NCI-H2227 treated with DMSO at 0.1 percent for 48 hours (cell line): ENCODE measurements around the gene IFI16.
"Not testable (repeated sequence)": the region's sequence is repeated elsewhere in the genome, so short reads cannot be mapped to it uniquely, and the experiment has no call there.

ENCODE experiments used
- DNase-seq: peaks from one replicate; lab custom pipeline; 2025; lab: John Stamatoyannopoulos, UW

Gene IFI16

GRCh38 chr1:159008744-159009188, 941 bp upstream of the IFI16 start:
- DNase-seq: no peak

GRCh38 chr1:159009287-159009686, 420 bp upstream of the IFI16 start:
- no peak for DNase-seq

DNA sequence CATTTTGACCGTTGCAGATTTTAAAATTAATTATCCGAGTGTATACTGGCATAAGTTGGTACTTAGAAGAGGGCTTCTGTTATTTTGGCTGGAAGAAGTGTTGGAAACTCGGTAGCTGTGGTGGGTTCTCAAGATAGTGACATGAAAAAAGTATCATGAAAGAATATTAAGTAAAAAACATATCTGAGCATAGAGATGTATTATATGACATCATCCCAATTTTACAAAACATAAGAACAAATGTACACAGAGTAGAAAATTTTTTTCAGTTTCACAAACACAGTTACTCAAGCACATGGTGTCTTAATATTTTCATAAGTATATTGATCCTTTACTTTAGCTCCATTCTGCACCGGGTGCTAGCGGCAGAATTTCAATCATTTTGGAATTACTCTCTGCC, 684 bp downstream of the IFI16 start:
- no peak for DNase-seq

DNA sequence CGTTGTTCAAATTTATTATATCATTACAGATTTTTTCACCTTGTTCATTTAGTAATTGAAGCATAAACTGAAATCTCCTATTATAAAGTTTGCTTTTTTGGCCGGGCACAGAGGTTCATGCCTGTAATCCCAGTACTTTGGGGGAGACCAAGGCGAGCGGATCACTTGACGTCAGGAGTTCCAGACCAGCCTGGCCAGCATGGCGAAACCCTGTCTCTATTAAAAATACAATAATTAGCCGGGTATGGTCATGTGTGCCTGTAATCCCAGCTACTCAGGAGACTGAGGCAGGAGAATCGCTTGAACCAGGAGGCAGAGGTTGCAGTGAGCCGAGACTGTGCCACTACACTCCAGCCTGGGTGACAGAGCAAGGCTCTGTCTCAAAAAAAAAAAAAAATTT, 1.3 kb downstream of the IFI16 start:
- not testable (repeated sequence) for DNase-seq

DNA sequence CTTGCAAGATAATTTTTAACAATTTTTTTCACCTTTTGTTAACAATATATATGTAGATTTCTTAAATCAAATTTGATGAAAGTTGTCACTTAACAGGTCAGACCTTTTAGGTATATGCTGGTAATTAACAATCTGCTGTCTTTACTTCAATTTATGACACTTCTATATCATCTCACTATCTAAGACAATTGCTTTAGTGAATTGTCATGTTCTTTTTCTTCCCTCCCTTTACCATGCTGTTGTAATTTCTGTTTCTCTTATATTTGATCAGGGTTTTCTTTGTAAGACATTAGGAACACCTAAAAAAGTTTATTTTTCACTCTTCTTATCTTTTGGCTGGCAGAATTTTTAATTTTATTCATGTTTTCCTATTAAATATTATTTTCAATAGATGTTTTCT, 2.0 kb downstream of the IFI16 start:
- no peak for DNase-seq

GRCh38 chr1:159012495-159012894, 2.8 kb downstream of the IFI16 start:
- no peak for DNase-seq

DNA sequence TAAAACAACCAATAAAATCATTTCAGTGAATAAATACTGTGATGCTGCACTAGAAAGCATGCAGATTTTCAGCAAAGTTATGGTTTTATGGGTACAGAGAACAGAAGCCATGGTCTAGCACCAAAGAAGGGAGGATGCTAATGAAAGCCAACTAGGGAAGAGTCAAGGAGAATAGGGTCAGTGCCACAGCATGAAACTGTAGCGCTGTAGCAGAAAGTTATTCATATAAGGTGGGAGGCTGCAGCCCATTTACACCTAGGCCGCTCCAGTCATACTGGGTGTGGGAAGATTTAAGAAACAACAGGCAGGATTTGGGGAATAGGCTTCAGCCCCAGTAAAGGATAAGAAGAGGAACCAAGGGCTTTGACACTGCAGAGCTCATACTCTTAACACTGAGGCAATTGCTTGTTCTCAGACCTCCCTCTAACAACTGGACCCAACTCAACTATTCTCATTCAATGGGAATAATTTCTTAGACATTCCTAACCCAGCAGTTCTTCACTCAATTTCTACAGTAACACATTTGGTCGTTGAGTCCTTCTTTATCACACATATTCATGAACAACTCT, 4.4 kb downstream of the IFI16 start:
- DNase-seq: no peak

- no peak for DNase-seq
Measured at GRCh38 chr1:159014851-159015250, 5.1 kb downstream of the IFI16 start.

DNA sequence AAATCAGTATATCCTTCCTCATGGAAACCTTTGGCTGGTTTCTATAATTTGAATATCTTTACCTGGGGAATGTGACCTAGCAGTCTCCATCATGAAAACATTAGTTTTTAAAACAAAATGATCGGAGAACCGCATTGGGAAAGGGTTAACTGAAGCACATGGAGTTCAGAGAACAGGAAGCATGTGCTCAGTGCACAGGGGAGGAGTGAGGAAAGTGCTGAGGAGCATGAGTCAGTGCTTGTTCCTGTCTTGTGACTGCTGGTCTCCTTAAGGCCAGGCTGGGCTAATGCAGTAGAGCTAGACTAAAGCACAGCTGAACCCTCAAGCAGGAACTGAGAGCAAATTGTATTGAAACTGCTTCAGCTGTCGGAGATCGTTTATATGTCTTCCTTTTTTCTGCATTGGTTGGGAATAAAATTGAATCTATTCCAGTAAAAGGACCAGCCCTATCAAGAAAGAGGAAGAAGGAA, 5.8 kb downstream of the IFI16 start:
- DNase-seq: no peak

DNA sequence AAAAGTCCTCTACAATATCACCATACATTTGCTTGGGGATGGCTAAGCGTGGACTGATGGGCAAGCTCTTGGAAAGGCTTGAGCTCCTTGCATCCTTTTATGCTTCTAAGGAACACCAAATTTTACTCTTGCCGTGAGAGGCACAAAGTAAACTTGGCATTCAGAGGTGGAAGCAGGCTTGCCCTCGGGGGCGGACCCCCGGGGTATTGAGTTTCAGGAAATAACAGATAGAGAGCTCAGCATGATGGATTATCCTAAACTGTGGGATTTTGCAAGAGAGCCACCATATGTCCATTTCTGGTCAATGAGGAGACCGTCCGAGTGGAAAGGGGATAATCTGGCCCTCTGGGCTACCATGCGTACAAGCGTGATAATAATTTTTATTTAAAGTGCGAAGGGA, 14.0 kb downstream of the IFI16 start:
- no peak for DNase-seq

DNA sequence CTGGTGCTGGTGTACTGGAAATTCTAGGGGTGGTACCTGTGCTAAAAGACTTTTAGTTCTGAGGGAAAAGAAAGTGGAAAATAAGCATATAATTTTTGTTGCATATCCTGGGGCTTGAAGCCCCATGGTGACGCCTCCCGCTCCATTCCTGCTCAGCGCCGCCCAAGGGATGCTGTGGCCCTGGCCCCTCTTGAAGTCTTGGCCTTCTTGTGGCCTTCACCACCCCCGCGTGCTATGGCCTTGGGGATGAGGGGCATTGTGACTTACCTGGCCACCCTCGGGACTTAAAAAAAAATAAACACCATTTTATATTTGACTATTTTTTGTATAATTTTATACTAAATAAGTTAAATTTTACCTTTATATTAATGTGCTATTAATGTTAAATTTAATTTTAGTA, 15.3 kb downstream of the IFI16 start:
- no peak for DNase-seq

- not testable (repeated sequence) for DNase-seq
Measured at GRCh38 chr1:159026841-159027240, 17.1 kb downstream of the IFI16 start.

- DNase-seq: no peak
Measured at GRCh38 chr1:159030311-159030710, 20.6 kb downstream of the IFI16 start.

DNA sequence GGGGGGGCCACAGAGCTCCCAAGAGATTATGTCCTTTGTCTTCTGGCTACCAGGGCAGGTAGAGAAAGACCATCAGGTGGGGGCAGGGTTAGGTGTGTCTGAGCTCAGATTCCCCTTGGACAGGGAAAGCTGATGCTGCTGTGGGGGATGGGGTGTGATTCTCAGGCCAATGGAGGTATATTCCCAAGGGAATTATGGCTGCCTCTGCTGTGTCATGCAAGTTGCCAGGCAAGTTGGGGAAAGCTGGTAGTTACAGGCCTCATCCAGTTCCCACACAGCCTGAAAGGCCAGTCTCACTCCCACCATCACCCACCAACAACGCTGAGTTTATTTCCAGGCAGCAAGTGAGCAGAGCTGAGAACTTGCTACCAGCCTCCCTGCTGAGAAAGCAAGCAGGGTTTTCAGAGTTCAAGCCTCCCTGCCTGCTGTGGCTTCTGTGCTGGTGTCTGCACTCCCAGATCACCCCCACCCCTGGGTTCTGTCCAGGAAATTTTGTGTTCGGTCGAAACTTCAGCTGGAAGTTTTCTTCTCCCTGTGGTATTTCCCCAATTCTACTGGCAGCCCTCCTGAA, 21.3 kb downstream of the IFI16 start:
- no peak for DNase-seq

- no peak for DNase-seq
Measured at GRCh38 chr1:159040206-159040605, 30.5 kb downstream of the IFI16 start.

GRCh38 chr1:159040893-159041724, 31.4 kb downstream of the IFI16 start:
- no peak for DNase-seq

DNA sequence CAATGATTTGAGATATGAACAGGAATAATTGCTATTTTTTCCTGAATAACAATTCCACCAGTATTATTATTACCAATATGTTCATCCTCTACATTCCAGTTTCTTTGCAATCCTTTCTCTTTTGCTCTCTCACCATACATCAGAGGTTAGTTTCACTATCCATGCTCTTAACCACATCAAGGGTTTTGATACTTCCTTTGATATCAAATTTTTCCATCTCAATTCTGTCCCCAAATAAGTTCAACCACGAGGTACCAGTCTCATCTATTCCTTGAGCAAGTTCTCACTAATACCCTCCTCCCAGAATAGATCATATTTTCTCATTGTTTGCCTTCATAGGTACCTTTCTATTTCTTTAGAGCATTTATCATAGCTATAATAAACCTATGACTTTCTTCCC, 36.8 kb downstream of the IFI16 start:
- not testable (repeated sequence) for DNase-seq

GRCh38 chr1:159051436-159051835, 41.7 kb downstream of the IFI16 start:
- DNase-seq: no peak

GRCh38 chr1:159054427-159054826, 44.7 kb downstream of the IFI16 start:
- no peak for DNase-seq

DNA sequence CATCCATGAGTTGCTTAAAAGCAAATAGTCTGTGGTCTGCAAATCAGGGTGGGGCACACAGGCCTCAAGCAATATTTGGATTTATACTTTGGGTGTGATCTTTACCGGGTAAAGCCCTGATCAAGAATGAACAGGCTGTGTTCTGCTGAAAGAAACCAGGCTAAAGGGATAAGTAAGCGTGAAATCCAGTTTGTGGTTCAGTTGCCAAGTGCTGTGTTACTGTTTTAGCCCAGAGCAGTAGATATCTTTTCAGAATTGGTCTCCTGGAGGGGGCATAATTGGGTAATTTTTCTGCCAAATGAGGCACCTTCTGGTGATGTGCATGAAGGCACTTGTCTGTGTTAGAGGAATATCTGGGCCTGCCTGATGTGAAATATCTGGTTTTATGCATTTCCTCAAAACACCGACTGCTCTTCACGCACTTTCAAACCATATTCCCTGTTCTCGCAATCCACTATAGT, 45.5 kb downstream of the IFI16 start:
- DNase-seq: no peak

- DNase-seq: no peak
Measured at GRCh38 chr1:159056069-159056698, 46.5 kb downstream of the IFI16 start.

GRCh38 chr1:159058751-159059150, 49.0 kb downstream of the IFI16 start:
- no peak for DNase-seq

GRCh38 chr1:159065106-159065505, 55.4 kb downstream of the IFI16 start:
- DNase-seq: no peak
